Body of pancreas (tissue), 4 donors: Measurements from ENCODE around the gene NOL9. TPM values are rescaled to one million over a fixed set of nuclear protein-coding genes. Genes with fewer than 3 reads are reported as not detected.

Experiments
- ATAC-seq: fragments of 150-250 bp; one replicate; pipeline ENCODE4 v1.9.1; 2016
- DNase-seq, 4 donors: peaks; one replicate each; pipeline ENCODE4 v3.0.0-alpha.2; 2019
- H3K27ac ChIP-seq, 4 donors: fragments of 200-600 bp; sonication (generic); 1 replicate in 3 of 4; 2 replicates in 1 of 4; pipeline versions ENCODE4 v1.5.1 to v1.6.1; 2016 to 2019; ENCODE audit warnings: mild to moderate bottlenecking in 1 of 4, mixed read lengths in 1 of 4, moderate library complexity in 1 of 4
- H3K27me3 ChIP-seq, 2 donors: fragments of 200-600 bp; sonication (generic); one replicate each; pipeline ENCODE4 v1.6.0; 2016; ENCODE audit warnings: mild to moderate bottlenecking in 1 of 2
- H3K36me3 ChIP-seq, 2 donors: fragments of 200-600 bp; sonication (generic); replicated peaks in 1 of 2; 2 replicates each; pipeline ENCODE4 v1.5.1; 2016; ENCODE audit warnings: low read depth in 2 of 2; ENCODE audit not compliant: insufficient read depth in 1 of 2
- H3K4me1 ChIP-seq: fragments of 200-600 bp; sonication (generic); one replicate; pipeline ENCODE4 v1.6.0; 2016
- H3K4me3 ChIP-seq, 2 donors: fragments of 200-600 bp; sonication (generic); 1 replicate in 1 of 2; 2 replicates in 1 of 2; pipeline ENCODE4 v1.5.1; 2016 to 2019
- H3K9me3 ChIP-seq, 3 donors: fragments of 200-600 bp; sonication (generic); 1 replicate in 2 of 3; 2 replicates in 1 of 3; pipeline ENCODE4 v1.5.1; 2016
- CTCF ChIP-seq, 7 experiments: fragments of 450-650 bp in 4 of 7; fragments of 200-600 bp in 3 of 7; sonication (generic) in 3 of 7; IDR thresholded peaks; one replicate each; pipeline ENCODE4 v1.5.1; 2016 to 2019; ENCODE audit warnings: antibody characterized with exemption in 7 of 7
- POLR2A ChIP-seq, 3 donors: fragments of 450-650 bp; IDR thresholded peaks; one replicate each; pipeline ENCODE4 v1.6.1; 2016; ENCODE audit warnings: antibody characterized with exemption in 3 of 3, mild to moderate bottlenecking in 2 of 3
- WGBS, 2 donors: methylation state at CpG; one replicate each; pipeline ENCODE4 v1.1.5; 2017; 5-methylcytosine and 5-hydroxymethylcytosine counted together
- intact Hi-C: fragments of 100-400 bp; cut with DNase I; formaldehyde crosslinking; loops from one replicate; pipeline ENCODE4 v1.15.1; 2023
- total RNA-seq, 2 donors: library from RNA; depleted of rRNA; stranded (reverse); fragments of >200 nt; gene quantifications; one replicate each; pipeline ENCODE4 v1.1.0, GENCODE V29; 2016

The NOL9 gene
- 10 to 100 TPM; 13.7 to 27.4 TPM for total RNA-seq

DNA sequence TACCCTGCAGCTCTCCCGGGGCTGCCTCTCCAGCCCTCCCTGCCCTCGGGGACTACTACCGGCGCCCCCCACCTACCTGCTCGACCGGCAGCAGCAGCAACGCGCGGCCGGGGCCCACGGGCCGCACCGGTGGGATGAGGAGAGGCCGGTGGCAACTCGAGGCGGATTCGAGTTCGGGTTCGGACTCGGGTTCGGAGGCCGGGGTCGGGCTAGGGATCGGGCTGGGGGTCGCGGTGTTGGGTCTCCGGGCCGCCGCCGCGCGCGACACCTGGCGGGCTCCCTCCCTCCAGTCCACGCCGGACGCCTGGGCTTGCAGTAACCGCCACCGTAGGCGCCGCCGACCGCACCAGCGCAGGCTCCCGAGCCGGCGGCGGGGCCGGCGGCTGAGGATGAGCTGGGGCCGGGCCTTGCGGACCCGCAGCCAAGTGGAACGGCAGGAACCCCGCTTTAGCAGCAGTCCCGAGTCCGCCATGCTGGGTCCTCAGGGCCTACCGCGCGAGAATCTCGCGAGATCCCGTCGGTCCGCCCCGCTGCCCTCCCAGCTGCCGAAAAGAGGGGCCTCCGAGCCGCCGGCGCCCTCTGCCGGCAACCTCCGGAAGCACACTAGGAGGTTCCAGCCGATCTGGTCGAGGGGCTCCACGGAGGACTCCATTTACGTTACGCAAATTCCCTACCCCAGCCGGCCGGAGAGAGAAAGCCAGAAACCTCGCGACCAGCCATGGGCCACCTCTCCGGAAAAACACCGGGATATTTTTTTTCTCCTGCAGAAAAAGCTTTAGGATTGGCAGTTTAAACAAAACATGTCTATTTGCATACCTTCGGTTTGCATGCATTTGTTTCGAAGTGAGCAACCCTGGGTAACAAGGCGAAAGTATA, at the start of gene NOL9:
Gene NOL9 (minus strand): TSS at position 483 of the 876 bp plus-strand sequence. CDS start 11 bp downstream, at position 472.
- ATAC-seq (peak; percentile 99), DNase-seq (peak; percentile 93 to 95 (median 94))
- intact Hi-C loops, result no loop called here
- 1 to 3% methylated on average over 14 to 71 of the region's 87 CpGs for WGBS, 2 donors
- Histone ChIP-seq H3K4me3 (peak within 1 kb of the TSS; percentile 94 to 98), H3K4me1 (peaks cover 17% of the 10 kb centered on the region), H3K9me3 (no peaks in the 10 kb centered on the region), H3K27me3 (no peaks in the 10 kb centered on the region), H3K27ac (peak within 1 kb of the TSS; percentile 33 to 79 (median 74)), H3K36me3 (peaks cover 0 to 1% of the 10 kb centered on the region in 2 donors)
- TF ChIP-seq CTCF (IDR thresholded peaks at IDR 0.05) (peak; percentile 93 to 99 (median 96)), POLR2A (IDR thresholded peaks at IDR 0.05) (peak; percentile 55 to 65 (median 62))

- Histone ChIP-seq H3K4me1 (peaks cover 42% of the 10 kb centered on the region), H3K4me3 (peak overlapping the region; percentile 53 to 75), H3K9me3 (no peaks in the 10 kb centered on the region), H3K36me3 (no peaks in the 10 kb centered on the region), H3K27ac (peak overlapping the region; percentile 86 to 99 (median 96)), H3K27me3 (no peaks in the 10 kb centered on the region)
- intact Hi-C loops, result no loop called here
- DNase-seq (peak; percentile 60 to 68 (median 64)), ATAC-seq (peak; percentile 38)
- 1 to 3% methylated on average over 28 to 36 of the region's 36 CpGs for WGBS, 2 donors
- TF ChIP-seq CTCF (IDR thresholded peaks at IDR 0.05) (no peak), POLR2A (IDR thresholded peaks at IDR 0.05) (peak in 2 of 3 donors; percentile 72 to 84)
These were observed 49.1 kb upstream of the NOL9 start for GRCh38 chr1:6603238-6603914.

DNA sequence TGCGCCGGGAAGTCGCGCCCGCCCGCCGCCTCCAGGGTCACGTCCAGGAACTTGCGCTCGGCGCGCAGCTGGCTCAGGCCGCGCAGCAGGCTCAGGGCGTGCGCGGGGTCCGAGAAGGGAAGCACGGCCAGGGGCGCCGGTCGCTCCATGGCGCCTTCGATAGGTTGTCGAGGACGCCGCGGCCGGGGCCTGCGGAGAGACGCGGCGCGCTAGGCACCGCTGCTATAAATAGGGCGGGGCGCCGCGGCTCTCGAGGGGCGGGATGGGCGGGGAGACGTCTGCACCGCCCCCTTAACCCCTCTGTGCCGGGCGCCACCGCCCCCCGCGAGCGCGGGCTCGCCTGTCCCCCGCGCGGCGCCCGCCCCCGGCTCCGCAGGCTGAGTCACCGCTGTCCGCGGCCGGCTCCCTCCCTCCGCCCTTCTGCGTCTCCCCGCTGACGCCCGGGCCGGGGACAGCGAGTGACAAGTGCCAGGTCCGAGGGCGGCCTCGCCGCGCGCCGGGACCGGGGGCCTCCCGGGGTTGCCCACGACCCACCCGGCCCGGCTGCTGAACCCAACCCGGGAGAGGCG, 48.4 kb upstream of the NOL9 start, which contains the start of gene KLHL21:
Gene KLHL21 (minus strand): TSS at position 201 of the 569 bp plus-strand sequence. CDS start 52 bp downstream, at position 149.
- DNase-seq, result peak; percentile 88 to 92 (median 90)
- Histone ChIP-seq H3K27me3 (no peaks in the 10 kb centered on the region), H3K27ac (peak within 1 kb of the TSS; percentile 86 to 99 (median 96)), H3K4me3 (peak within 1 kb of the TSS; percentile 53 to 75), H3K36me3 (peaks cover 0 to 2% of the 10 kb centered on the region in 2 donors), H3K9me3 (no peaks in the 10 kb centered on the region), H3K4me1 (peaks cover 48% of the 10 kb centered on the region)
- peak; percentile 73 for ATAC-seq
- 0% methylated on average over 2 to 59 of the region's 84 CpGs for WGBS, 2 donors
- intact Hi-C loops, result no loop called here
- TF ChIP-seq POLR2A (IDR thresholded peaks at IDR 0.05) (peak; percentile 83 to 92 (median 86)), CTCF (IDR thresholded peaks at IDR 0.05) (peak in 1 of 7 experiments; percentile 29)

- Histone ChIP-seq H3K27me3 (no peaks in the 10 kb centered on the region), H3K9me3 (no peaks in the 10 kb centered on the region), H3K36me3 (peaks cover 0 to 6% of the 10 kb centered on the region in 2 donors), H3K4me1 (peaks cover 55% of the 10 kb centered on the region), H3K4me3 (peak overlapping the region; percentile 53 to 75), H3K27ac (peak overlapping the region; percentile 86 to 99 (median 96))
- DNase-seq (peak; percentile 67 to 76 (median 70)), ATAC-seq (peak; percentile 28)
- intact Hi-C loops, result no loop called here
- peak in 3 of 7 experiments; percentile 19 to 26 (median 25) for TF ChIP-seq CTCF (IDR thresholded peaks at IDR 0.05)
- TF ChIP-seq POLR2A (IDR thresholded peaks at IDR 0.05), result peak in 1 of 3 donors; percentile 19
- 0% methylated on average over 11 to 83 of the region's 103 CpGs for WGBS, 2 donors
These were observed 47.8 kb upstream of the NOL9 start for GRCh38 chr1:6601923-6602668.
